Epithelial cell of proximal tubule (primary cell): ENCODE data around the gene NOS1AP. TPM values are rescaled to one million over a fixed set of nuclear protein-coding genes. Genes with fewer than 3 reads are reported as not detected.
"Not testable (repeated sequence)": the region's sequence is repeated elsewhere in the genome, so short reads cannot be mapped to it uniquely, and the experiment has no call there.

Source experiments
- DNase-seq: peaks from one replicate; pipeline ENCODE4 v3.0.0-alpha.2; 2011; ENCODE audit warnings: low read depth
- H3K4me3 ChIP-seq: 2 replicates; pipeline ENCODE4 v1.5.1; 2011; ENCODE audit warnings: low read depth, mild to moderate bottlenecking, low read length
- total RNA-seq: library from RNA; depleted of rRNA; stranded (reverse); fragments of >200 nt; gene quantifications from 2 replicates; pipeline ENCODE4 v1.2.3, GENCODE V29; 2015
- TF ChIP-seq, protein P1 (sequence below): conservative IDR thresholded peaks from 2 replicates; pipeline ENCODE4 v1.5.1; 2012; ENCODE audit warnings: low read depth, mild to moderate bottlenecking, low read length

NOS1AP gene
- total RNA-seq, 1 donor from 2014 or later = 2.2 TPM

- no peak overlapping the region for H3K4me3 ChIP-seq
- DNase-seq = no peak
- TF ChIP-seq, protein P1, sequence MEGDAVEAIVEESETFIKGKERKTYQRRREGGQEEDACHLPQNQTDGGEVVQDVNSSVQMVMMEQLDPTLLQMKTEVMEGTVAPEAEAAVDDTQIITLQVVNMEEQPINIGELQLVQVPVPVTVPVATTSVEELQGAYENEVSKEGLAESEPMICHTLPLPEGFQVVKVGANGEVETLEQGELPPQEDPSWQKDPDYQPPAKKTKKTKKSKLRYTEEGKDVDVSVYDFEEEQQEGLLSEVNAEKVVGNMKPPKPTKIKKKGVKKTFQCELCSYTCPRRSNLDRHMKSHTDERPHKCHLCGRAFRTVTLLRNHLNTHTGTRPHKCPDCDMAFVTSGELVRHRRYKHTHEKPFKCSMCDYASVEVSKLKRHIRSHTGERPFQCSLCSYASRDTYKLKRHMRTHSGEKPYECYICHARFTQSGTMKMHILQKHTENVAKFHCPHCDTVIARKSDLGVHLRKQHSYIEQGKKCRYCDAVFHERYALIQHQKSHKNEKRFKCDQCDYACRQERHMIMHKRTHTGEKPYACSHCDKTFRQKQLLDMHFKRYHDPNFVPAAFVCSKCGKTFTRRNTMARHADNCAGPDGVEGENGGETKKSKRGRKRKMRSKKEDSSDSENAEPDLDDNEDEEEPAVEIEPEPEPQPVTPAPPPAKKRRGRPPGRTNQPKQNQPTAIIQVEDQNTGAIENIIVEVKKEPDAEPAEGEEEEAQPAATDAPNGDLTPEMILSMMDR = no peak
Measured at GRCh38 chr1:162342452-162342983, 273.0 kb downstream of the NOS1AP start.

DNA sequence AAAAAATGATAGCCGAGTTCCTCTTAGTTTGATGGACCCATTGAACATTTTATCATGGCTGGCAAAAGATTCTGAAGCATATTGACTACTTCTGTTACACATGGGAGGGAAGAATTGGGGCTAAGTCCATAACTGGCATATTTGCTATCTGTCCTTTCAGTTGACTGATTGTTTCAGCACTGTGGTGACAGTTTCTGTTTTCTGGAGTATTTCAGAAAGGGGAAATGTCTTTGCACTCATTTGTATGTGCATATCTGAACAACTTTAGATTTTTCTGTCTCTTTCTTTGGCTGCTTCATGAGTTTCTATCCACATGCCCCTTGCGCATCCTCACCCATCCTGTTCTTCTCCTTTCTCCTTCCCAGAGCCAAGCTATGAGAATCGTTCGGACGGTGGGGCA, 274.0 kb downstream of the NOS1AP start:
- TF ChIP-seq, protein P1 = no peak
- DNase-seq = no peak
- no peak overlapping the region for H3K4me3 ChIP-seq

- TF ChIP-seq, protein P1 = no peak
- H3K4me3 ChIP-seq = no peak overlapping the region
Measured at GRCh38 chr1:162347281-162347680, 277.8 kb downstream of the NOS1AP start.

DNA sequence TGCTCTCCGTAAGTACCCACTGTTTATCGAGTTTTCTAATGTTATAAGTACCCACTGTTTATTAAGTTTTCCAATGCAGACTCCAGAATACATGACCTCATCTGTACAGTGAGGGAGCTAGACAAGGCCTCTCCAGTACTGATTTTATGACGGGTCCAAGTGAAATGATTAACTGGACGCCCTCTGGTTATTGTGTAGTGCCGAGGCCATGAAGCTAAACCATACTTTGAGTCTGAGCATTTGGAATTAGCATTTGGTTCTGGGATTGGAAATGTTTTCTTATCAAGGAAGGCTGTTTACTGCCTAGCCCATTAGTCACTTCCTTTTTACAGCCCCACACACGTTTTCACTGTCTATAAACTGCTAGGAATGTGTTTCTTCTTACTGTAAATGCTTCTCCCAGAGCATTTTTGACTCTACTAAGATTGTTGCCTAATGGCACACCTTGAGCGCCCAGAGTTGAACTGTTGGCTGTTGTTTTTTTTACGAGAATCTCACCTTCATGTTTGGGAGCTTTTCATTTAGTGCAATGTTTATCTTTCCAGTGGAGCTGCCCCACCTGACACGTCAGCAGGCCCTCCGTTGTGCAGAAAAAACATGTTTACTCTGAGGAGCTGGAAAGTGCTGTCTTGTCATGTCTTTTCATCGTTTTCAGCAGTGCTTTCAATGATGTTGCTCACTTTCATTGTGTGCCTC, 280.3 kb downstream of the NOS1AP start:
- peak; percentile 90 for DNase-seq
- H3K4me3 ChIP-seq = no peak overlapping the region
- TF ChIP-seq, protein P1 = no peak

More at GRCh38 chr1:162347281-162347680, 277.8 kb downstream of the NOS1AP start:
- no peak for DNase-seq

GRCh38 chr1:162351246-162351842, 281.9 kb downstream of the NOS1AP start:
- TF ChIP-seq, protein P1 = no peak
- DNase-seq = no peak
- H3K4me3 ChIP-seq = no peak overlapping the region

DNA sequence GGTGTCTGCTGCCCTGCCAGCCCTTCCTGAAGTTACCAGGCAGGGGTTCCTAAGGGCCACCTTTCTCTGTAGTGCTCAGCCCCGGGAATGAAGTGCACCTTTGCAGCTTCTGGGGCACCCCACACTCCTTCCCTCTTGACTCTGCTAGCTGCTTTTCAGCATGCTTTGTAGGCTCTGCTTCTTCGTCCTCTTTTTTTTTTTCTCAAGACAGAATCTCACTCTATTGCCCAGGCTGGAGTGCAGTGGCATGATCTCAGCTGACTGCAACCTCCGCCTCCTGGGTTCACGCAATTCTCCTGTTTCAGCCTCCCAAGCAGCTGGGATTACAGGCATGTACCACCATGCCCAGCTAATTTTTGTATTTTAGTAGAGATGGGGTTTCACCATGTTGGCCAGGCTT, 282.4 kb downstream of the NOS1AP start:
- DNase-seq, H3K4me3 ChIP-seq: not testable (repeated sequence)

DNA sequence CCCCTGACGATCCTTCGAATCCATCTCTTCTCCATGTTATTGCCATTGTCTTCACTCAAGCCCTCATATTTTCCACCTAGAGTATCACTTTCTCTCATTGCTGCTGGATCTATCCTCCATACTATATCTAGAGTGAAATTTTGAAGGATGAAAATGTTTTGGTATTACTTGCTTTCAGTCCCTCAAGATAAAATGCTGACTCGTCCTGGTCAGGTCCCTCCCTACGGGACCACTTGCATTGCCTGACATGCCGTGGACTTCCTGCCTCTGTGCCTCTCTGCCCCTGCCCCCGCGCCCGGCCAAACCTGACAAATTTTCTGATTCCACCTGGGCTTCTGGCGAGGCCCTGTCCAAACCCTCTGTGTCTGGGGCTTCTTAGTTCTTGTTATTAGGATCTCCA, 283.6 kb downstream of the NOS1AP start:
- H3K4me3 ChIP-seq = no peak overlapping the region
- TF ChIP-seq, protein P1 = no peak
- DNase-seq = no peak
